Osteoblast (primary cell): ENCODE data around the gene TCF7L2. TPM values are rescaled to one million over a fixed set of nuclear protein-coding genes. Genes with fewer than 3 reads are reported as not detected.

ENCODE experiments used
- DNase-seq: peaks from one replicate; pipeline ENCODE4 v3.0.0; 2011; ENCODE audit warnings: low spot score, mixed read lengths; ENCODE audit not compliant: insufficient read length; ENCODE audit errors: missing footprints
- H2AFZ ChIP-seq: 2 replicates; pipeline ENCODE4 v1.6.0; 2011; ENCODE audit warnings: mild to moderate bottlenecking, low read length
- H3K27ac ChIP-seq: 2 replicates; pipeline ENCODE4 v1.5.1; 2011; ENCODE audit warnings: mild to moderate bottlenecking, low read depth, low read length, moderate library complexity
- H3K27me3 ChIP-seq: 2 replicates; pipeline ENCODE4 v1.6.0; 2012; ENCODE audit warnings: mild to moderate bottlenecking, control low read depth, inconsistent platforms, low read length, moderate library complexity; ENCODE audit not compliant: insufficient read depth
- H3K36me3 ChIP-seq: 2 replicates; pipeline ENCODE4 v1.5.1; 2011; ENCODE audit warnings: mild to moderate bottlenecking, low read length, control low read depth, moderate library complexity; ENCODE audit not compliant: insufficient read depth
- H3K4me1 ChIP-seq: 2 replicates; pipeline ENCODE4 v1.5.1; 2011; ENCODE audit warnings: mild to moderate bottlenecking, low read length, control low read depth, moderate library complexity; ENCODE audit not compliant: insufficient read depth
- H3K4me2 ChIP-seq: 2 replicates; pipeline ENCODE4 v1.6.0; 2011; ENCODE audit warnings: mild to moderate bottlenecking, low read length; ENCODE audit not compliant: insufficient read depth
- H3K4me3 ChIP-seq: fragments of 200-600 bp; sonication (generic); 3 replicates; pipeline ENCODE4 v1.5.1; 2012; ENCODE audit warnings: mild to moderate bottlenecking, low read length, inconsistent platforms; ENCODE audit not compliant: insufficient read depth
- H3K79me2 ChIP-seq: 2 replicates; pipeline ENCODE4 v1.6.0; 2012; ENCODE audit warnings: mild to moderate bottlenecking, low read length, control low read depth, inconsistent platforms; ENCODE audit not compliant: insufficient read depth
- H3K9me3 ChIP-seq: 2 replicates; pipeline ENCODE4 v1.5.1; 2011; ENCODE audit warnings: low read depth, low read length, control low read depth
- H4K20me1 ChIP-seq: 2 replicates; pipeline ENCODE4 v1.6.0; 2012; ENCODE audit warnings: mild to moderate bottlenecking, low read length, control low read depth; ENCODE audit not compliant: insufficient read depth
- CTCF ChIP-seq: IDR thresholded peaks from 2 replicates; pipeline ENCODE4 v1.5.1; 2011; ENCODE audit warnings: mild to moderate bottlenecking, low read depth, low read length, moderate library complexity; ENCODE audit errors: extremely low read depth
- total RNA-seq: library from RNA; depleted of rRNA; stranded (reverse); fragments of >200 nt; gene quantifications from 2 replicates; pipeline ENCODE4 v1.2.3, GENCODE V29; 2012

TCF7L2 gene
- total RNA-seq, 1 donor = 9.0 TPM

- Histone ChIP-seq H4K20me1 (no peaks in the 10 kb centered on the region), H3K4me1 (peaks cover 67% of the 10 kb centered on the region), H2AFZ (no peak overlapping the region), H3K27ac (peak overlapping the region; percentile 29), H3K9me3 (no peaks in the 10 kb centered on the region), H3K4me2 (no peak overlapping the region), H3K27me3 (no peaks in the 10 kb centered on the region), H3K79me2 (peaks cover 50% of the 10 kb centered on the region), H3K4me3 (no peak overlapping the region), H3K36me3 (no peaks in the 10 kb centered on the region)
- DNase-seq = no peak
- TF ChIP-seq CTCF = no peak
Observed at GRCh38 chr10:113053881-113054280, 103.8 kb downstream of the TCF7L2 start.

DNA sequence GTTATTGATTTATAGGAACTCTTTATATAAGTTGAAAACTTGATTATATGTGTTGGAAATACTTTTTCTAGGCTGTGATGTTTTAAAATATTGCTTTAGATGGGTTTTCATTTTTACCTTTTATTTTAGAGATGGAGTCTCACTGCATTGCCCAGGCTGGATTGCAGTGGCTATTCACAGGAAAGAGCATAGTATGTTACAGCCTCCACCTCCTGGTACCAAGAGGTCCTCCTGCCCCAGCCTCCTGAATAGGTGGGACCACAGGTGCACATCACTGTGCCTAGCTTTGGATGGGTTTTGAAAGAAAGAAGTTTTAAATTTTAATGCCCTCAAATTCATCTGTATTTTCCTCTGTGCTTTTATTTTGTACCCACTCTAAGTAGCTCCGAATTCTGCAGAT lies 105.4 kb downstream of the TCF7L2 start:
- Histone ChIP-seq H3K36me3 (no peaks in the 10 kb centered on the region), H3K27me3 (no peaks in the 10 kb centered on the region), H3K4me1 (peaks cover 83% of the 10 kb centered on the region), H4K20me1 (no peaks in the 10 kb centered on the region), H3K27ac (peak overlapping the region; percentile 98), H3K4me2 (peak overlapping the region; percentile 74), H3K79me2 (peaks cover 36% of the 10 kb centered on the region), H3K4me3 (no peak overlapping the region), H3K9me3 (no peaks in the 10 kb centered on the region), H2AFZ (no peak overlapping the region)
- no peak for DNase-seq
- TF ChIP-seq CTCF = no peak

DNA sequence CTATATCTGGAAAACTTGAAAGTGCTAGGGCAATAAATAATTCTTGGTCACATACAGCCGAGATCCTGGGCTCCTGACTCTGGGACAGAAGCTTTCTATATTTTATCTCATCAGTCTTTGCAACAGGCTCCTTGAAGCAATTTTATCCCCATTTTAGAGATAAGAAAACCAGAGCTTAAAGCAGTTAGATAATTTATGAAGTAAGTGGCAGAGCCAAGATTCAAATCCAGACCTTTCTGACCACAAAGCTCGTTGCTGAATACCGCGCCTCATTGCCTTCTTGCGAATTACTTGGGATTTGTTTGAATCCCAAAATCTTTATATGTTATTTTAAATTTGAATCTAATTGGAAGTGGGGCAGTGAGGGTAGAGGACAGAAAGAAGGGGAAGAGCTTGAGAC lies 106.0 kb downstream of the TCF7L2 start:
- Histone ChIP-seq H3K79me2 (peaks cover 41% of the 10 kb centered on the region), H4K20me1 (no peaks in the 10 kb centered on the region), H2AFZ (no peak overlapping the region), H3K27ac (peak overlapping the region; percentile 98), H3K9me3 (no peaks in the 10 kb centered on the region), H3K36me3 (no peaks in the 10 kb centered on the region), H3K4me3 (peak overlapping the region; percentile 35), H3K27me3 (no peaks in the 10 kb centered on the region), H3K4me1 (peaks cover 84% of the 10 kb centered on the region), H3K4me2 (peak overlapping the region; percentile 74)
- DNase-seq = no peak
- TF ChIP-seq CTCF = no peak

GRCh38 chr10:113056441-113057021 lies 106.5 kb downstream of the TCF7L2 start:
- no peak for DNase-seq
- Histone ChIP-seq H3K4me2 (peak overlapping the region; percentile 74), H2AFZ (peak overlapping the region; percentile 69), H3K27me3 (no peaks in the 10 kb centered on the region), H3K9me3 (no peaks in the 10 kb centered on the region), H3K4me3 (peak overlapping the region; percentile 35), H3K79me2 (peaks cover 46% of the 10 kb centered on the region), H3K4me1 (peaks cover 82% of the 10 kb centered on the region), H3K27ac (peak overlapping the region; percentile 98), H4K20me1 (no peaks in the 10 kb centered on the region), H3K36me3 (no peaks in the 10 kb centered on the region)
- TF ChIP-seq CTCF = no peak
